GM18520 (cell line): ENCODE results near the gene C5orf52.
A peak's percentile ranks its signal among the peaks of the same experiment; 100 is the strongest.
"Not testable (repeated sequence)": the region's sequence is repeated elsewhere in the genome, so short reads cannot be mapped to it uniquely, and the experiment has no call there.

Source experiments
- ATAC-seq: cut with Tn5 transposase; IDR thresholded peaks from one replicate; pipeline ENCODE4 v1.9.1; 2021; ENCODE audit not compliant: unreplicated experiment

C5orf52 gene

GRCh38 chr5:157674351-157674750, 3.0 kb downstream of the C5orf52 start:
- ATAC-seq: not testable (repeated sequence)

- ATAC-seq: no peak
These were observed 6.6 kb downstream of the C5orf52 start for GRCh38 chr5:157677931-157678330.

DNA sequence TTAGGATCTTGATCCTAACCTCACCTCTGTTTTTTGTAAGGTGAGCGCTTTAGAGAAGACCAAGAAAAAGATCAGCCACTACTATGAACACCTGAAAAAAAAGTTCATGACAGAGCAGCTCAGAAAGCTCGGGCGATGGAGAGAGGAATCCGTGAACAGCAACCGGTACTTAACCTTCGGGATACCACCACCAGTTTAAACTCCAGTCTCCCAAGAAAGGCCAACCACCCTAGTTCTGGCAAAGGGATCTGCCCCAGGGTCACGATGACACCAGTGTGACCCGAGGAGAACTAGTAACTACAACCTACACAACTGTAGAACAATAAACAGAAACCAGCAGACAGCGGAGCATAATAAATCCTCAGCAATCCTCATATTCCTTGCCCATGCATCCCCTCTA, 8.5 kb downstream of the C5orf52 start:
- ATAC-seq: no peak

DNA sequence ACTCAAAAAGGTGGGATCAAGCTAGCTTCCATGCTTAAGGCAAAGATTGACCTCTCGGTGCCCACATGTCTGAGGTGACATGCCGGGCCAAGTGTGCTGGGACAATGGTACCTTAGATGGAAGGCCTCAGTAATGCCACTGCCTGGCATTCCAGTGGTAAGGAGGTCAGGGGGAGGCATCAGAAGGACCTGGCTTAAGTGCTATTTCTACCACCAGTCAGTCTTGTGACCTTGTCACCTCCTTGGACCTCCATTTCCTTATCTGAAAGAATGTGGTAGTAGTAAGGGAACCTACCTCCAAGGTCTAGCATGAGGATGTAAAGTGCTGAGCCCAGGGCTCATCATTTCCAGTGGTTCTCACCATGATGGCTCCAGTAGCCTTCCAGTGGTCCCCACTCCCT, 8.9 kb downstream of the C5orf52 start:
- ATAC-seq: no peak

DNA sequence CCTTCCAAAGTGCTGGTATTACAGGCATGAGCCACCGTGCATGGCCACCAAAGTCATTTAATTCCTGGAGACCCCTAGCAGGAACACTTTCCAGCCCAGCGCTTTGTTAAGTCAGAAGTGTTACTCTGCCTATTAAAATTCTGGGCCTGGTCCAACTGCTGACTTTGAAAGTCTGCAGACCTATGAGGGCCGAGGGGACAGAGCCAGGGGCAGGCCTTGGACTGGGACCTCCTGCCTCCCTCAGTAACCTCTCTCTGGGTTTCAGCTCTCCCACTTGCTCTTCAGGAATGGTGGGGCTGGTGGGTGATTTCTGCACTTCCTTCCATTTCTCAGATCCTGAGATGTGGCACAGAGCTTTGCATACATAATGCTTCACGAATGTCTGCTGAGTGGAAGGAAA, 9.7 kb downstream of the C5orf52 start:
- ATAC-seq: no peak

GRCh38 chr5:157682257-157682656, 10.9 kb downstream of the C5orf52 start:
- ATAC-seq: no peak

- not testable (repeated sequence) for ATAC-seq
These were observed 15.2 kb downstream of the C5orf52 start for GRCh38 chr5:157686276-157687197.

DNA sequence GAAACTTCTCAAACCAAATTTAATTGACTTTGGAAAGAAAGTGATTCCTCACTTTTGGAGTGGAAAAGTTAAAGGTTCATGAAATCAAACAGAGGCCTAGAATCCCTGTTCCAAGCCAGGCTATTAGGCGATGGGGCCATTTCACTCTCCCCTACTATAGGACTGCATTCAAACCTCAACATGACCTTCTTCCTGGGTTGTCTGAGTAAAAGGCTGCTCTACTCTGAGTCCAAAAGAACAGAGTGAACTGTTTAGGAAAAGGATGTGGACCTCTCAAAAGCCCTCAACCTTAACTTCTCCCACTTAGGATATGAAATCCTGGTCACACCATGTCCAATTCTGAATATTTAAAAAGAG, 15.8 kb downstream of the C5orf52 start:
- no peak for ATAC-seq

DNA sequence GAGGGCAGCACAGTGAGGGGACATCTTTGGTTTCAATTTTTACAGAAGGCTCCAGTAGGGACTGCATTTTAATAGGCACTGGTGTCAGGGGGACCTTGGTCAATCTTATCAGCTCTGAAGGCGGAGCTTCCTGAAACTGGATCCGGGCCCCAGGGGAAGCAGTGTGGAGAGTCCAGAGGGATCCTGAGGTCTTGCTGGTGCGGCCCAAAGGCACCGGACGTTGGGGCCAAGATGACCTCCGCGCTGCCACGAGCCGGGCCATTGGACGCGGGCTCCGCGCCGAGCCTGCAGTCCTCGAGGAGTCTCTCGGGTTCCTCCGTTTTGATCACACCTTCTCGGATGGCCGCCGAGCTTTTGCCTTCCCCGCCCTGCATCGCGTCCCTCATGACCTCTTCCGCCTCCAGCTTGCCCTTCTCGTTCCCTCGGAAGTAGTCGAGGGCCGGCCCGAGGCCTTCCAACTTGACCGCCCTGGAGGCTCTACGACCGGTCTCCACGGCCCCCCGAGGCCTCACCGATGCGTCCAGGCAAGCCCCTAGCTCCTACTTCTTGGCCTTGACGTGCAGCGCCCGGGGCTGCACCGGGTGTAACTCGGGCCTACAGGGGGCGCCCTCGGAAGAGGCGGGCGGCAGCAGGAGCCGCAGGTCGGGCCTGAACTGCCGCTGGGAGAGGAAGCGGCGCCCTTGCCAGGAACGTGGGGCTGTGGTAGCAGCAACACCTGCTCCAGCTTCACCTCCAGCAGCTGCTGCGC, 18.8 kb downstream of the C5orf52 start:
- no peak for ATAC-seq

DNA sequence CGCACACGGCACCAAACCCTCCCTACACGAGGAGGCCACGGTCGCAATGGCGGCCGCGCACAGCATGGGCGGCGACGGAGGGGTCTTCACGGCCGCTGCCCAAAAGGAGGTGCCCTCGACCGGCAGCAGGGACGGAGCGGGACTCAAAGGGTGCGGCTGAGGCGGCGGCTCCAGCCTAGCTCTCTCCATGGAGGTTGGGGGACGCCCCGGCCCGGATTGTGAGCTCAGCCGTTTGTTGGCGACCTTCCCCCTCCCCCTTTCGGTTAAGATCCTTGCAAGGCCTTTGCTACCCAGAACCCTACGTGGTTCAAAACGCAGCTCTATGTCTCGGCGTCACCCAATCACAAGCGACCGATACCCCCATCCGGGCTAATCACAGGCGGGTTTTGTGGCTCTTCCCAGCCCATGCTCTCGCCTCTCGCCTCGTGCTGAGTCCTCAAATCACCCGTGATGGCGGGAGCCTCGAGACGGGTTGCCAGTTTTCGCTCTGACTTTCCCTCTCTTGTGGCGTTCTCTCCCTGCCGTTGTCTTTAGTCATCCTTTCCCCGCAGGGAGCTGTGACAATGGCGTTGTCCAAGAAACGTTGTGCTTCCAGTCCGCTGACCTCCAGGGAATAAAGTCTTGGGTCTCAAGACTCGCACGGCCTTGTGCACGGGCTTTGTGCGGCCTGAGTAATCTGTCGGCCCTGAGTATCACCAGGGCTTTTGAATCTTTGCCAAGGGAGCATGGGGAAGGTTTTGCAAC, 19.5 kb downstream of the C5orf52 start:
- no peak for ATAC-seq

DNA sequence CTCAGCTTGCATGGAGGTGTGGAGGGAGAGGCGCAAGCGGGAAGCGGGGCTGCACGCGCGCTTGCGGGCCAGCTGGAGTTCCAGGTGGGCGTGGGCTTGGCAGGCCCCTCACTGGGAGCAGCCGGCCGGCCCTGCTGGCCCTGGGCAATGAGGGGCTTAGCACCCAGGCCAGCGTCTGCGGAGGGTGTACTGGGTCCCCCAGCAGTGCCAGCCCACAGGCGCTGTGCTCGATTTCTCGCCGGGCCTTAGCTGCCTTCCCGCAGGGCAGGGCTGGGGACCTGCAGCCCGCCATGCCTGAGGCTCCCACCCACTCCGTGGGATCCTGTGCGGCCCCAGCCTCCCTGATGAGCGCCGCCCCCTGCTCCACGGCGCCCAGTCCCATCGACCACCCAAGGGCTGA, 22.5 kb downstream of the C5orf52 start:
- ATAC-seq: not testable (repeated sequence)

DNA sequence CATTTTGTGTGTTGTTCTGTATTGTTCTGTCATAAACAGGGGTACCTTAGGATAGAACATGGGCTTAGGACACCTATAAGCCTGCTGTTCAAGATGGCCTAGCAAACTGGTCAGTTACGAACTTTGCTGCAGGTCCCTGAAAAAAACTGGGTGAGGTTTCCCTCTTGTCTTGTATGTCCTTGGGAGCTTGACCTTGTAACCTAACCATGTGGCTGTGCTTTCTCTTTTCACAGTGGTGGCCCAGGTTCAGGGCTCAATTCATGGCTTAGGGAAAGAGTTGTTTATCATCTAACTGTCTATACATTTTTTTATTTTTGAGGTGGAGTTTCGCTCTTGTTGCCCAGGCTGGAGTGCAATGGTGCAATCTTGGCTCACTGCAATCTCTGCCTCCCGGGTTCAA, 24.8 kb downstream of the C5orf52 start:
- ATAC-seq: not testable (repeated sequence)

DNA sequence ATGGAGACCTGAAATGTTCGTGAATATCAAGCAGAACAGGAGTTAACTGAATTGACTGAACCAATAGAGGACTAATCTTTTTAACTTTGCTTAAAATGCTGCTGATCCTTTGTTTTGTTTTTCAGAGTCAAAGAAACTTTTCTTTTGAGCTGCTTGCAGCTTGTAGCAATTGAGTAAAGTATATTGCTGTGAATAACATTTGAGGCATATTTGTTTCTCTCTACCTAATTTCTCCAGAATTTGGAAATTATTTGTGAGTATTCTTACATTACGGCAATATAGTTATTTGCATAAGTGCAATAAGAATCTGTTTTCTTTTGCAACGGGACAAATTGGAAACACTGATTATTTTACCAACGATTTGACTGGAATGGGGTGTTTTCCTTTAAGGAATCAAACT, 27.3 kb downstream of the C5orf52 start:
- ATAC-seq: not testable (repeated sequence)

DNA sequence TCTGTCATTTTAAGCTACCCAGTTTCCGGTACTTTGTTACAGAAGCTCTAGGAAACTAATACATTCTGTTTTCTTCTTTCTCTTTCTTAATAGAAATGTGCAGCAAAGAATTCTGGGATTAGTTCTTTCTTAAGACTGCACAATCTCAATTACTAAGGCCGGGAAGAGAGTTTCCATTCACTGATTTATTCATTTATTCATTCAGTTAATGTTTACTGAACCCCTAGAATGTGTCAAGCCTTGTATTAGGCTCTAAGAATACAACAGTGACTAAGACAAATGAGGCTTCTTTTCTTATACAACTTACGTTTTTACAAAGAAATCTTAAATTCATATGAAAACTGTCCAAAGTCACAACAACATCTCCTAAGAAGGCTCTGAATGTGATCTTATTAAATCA, 32.4 kb downstream of the C5orf52 start:
- ATAC-seq: no peak

DNA sequence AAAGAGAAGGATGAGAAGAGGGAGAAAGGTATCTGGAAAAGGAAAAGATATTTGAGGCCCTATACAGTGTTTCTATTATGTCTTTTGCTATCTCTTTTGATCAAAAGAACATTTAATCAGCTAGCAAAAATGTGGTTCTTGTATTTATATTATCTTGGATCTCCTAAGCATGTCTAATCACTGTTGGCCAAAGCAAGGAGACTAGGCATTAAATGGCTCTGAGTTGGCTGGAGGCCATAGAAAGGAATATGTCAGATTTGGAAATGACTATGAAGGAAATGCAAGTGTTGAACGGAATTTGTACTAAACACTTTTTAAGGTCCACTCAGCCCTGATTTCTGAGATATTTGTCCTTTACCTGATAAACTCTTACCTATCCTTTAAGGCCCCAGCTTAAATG, 37.5 kb downstream of the C5orf52 start:
- ATAC-seq: no peak

DNA sequence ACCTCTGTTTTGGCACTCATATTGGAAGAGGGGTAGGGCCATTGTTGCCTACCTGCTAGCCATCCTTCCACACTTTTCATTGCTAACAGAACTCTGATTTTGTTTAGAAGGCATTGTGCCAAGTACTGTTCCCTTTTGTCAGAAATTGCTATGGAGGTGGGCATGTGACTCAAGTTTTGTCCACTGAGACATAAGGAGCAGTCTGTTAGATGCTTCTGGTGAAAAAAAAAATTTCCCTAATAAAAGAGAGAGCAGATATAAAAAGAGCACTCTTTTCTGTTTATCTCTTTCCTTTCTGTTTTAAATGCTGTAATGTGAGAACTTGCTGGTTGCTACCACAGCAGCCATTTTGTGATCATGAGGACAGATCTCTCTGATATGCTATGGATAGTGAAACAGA, 38.0 kb downstream of the C5orf52 start:
- no peak for ATAC-seq

DNA sequence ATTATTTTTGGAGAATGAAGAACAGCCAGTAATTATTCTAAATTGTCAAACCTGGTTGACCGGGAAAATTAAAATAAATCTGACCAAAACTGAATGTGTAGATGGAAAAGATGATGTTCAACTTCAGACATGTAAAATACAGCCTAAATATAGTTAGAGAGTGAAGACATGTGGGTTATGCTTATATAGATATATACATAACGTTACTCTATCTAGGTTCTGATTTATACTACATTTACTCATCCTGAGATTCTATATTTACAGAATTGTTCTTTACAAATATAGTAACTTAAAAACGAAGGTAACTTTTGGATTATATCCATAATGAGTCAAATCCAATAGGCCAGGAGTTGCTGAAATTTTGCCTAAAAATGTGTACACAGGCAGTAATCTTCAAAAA, 39.1 kb downstream of the C5orf52 start:
- ATAC-seq: no peak

- no peak for ATAC-seq
These were observed 39.5 kb downstream of the C5orf52 start for GRCh38 chr5:157710882-157711281.

DNA sequence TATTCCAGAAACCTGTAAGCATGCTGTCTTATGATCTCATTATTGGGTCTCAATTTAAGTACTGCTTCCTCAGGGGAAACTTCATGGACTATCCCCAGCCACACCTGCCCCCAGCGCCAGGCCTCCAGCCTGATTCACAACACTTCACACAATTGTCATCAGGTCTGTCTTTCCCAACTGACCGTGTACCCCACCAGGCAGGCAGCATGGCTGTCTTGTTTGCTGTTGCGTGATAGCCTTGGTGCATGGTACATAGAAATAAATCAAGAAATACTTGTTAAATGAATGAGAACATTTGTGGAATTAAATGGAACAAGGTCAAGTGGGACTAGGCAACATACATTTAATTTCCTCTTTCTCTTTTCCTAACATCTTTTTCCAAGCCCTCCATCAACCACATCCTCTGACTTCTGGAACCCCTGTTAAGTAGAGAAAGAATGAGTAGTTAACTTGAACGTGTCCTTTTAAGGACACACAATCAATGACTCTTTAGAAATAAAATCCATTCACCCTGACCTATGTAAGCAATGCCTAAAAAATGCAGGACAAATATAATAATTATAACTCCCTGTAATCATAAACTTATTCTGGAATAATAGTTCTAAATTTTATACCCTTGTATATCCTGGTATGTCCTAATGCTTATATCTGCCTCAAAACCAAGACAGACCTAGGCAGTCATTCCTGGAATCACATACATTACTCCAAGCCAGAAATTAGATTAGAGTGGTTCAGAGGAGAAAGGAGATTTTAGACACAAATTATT, 42.7 kb downstream of the C5orf52 start:
- ATAC-seq: no peak

- no peak for ATAC-seq
These were observed 43.2 kb downstream of the C5orf52 start for GRCh38 chr5:157714596-157714864.

DNA sequence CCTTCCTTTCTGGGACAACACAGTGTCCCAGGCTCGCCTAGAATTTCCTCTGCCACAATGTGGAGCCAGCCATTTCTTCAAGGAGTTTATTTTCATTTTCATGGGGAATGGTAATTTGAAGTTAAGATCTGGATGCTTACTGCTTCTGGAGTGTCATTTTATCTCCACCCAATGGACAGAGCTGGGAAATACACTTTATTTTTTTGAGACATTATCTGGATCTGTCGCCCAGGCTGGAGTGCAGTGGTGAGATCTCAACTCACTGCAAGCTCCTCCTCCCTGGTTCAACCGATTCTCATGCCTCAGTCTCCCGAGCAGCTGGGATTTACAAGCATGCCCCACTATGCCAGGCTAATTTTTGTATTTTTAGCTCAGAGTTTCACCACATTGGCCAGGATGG, 47.2 kb downstream of the C5orf52 start:
- ATAC-seq: peak; percentile 67
